Stomach smooth muscle (tissue), 2 donors: ENCODE results near the gene RAB5B.
"Not testable (repeated sequence)": the region's sequence is repeated elsewhere in the genome, so short reads cannot be mapped to it uniquely, and the experiment has no call there.

Experiments
- H3K27ac ChIP-seq: one replicate; pipeline ENCODE4 v1.7.0; 2013; ENCODE audit warnings: mild to moderate bottlenecking, low read length, inconsistent platforms
- H3K27me3 ChIP-seq, 2 donors: one replicate each; pipeline ENCODE4 v1.7.0; 2013; ENCODE audit warnings: low read length in 2 of 2; ENCODE audit not compliant: insufficient read depth in 2 of 2, control insufficient read depth in 1 of 2
- H3K36me3 ChIP-seq, 2 donors: one replicate each; pipeline ENCODE4 v1.7.0; 2013; ENCODE audit warnings: low read length in 2 of 2; ENCODE audit not compliant: control insufficient read depth in 2 of 2, insufficient read depth in 2 of 2
- H3K4me1 ChIP-seq: one replicate; pipeline ENCODE4 v1.7.0; 2013; ENCODE audit warnings: low read length; ENCODE audit not compliant: control insufficient read depth, insufficient read depth
- H3K4me3 ChIP-seq, 2 donors: one replicate each; pipeline ENCODE4 v1.7.0; 2013; ENCODE audit warnings: low read length in 2 of 2
- H3K9ac ChIP-seq, 2 donors: one replicate each; pipeline ENCODE4 v1.7.0; 2013; ENCODE audit warnings: low read length in 2 of 2, mild to moderate bottlenecking in 1 of 2
- H3K9me3 ChIP-seq, 2 donors: one replicate each; pipeline ENCODE4 v1.7.0; 2013; ENCODE audit warnings: low read length in 2 of 2; ENCODE audit not compliant: control insufficient read depth in 2 of 2
- donor health status: healthy.
- donor health status: Pancreatic carcinoma.

The RAB5B gene

DNA sequence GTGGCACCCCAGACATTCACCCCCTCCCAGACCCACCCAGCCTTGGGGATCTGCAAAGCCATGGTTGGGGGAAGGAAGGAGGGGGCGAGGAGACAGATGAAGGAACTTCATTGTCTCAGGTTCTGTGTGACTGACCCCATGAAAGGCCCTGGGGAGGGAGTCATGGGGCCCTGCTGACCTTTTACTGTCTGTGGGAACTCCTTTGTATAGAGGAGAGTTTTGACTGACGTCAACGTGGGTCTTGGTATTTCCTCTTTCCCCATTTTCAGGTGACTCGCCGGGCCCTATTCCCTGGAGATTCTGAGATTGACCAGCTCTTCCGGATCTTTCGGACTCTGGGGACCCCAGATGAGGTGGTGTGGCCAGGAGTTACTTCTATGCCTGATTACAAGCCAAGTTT, 3.1 kb upstream of the RAB5B start:
- H3K27ac ChIP-seq, result no peak overlapping the region

DNA sequence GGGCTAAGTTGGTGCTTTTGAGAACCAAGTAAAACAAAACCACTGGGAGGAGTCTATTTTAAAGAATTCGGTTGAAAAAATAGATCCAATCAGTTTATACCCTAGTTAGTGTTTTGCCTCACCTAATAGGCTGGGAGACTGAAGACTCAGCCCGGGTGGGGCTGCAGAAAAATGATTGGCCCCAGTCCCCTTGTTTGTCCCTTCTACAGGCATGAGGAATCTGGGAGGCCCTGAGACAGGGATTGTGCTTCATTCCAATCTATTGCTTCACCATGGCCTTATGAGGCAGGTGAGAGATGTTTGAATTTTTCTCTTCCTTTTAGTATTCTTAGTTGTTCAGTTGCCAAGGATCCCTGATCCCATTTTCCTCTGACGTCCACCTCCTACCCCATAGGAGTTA, 1.8 kb upstream of the RAB5B start:
- H3K4me3 ChIP-seq, result peak overlapping the region in 1 of 2 donors; percentile 30
- peak overlapping the region in 1 of 2 donors; percentile 71 for H3K9ac ChIP-seq
- peaks cover 22% of the 10 kb centered on the region for H3K4me1 ChIP-seq
- H3K27ac ChIP-seq, result peak overlapping the region; percentile 90
- peaks cover 0 to 2% of the 10 kb centered on the region in 2 donors for H3K36me3 ChIP-seq
- no peaks in the 10 kb centered on the region for H3K27me3 ChIP-seq
- H3K9me3 ChIP-seq, result no peaks in the 10 kb centered on the region

More for the DNA sequence above, 3.1 kb upstream of the RAB5B start:
- Histone ChIP-seq H3K9ac (no peak overlapping the region), H3K36me3 (peaks cover 0 to 2% of the 10 kb centered on the region in 2 donors), H3K4me1 (peaks cover 26% of the 10 kb centered on the region), H3K27me3 (no peaks in the 10 kb centered on the region), H3K9me3 (no peaks in the 10 kb centered on the region), H3K4me3 (no peak overlapping the region)

- peaks cover 18% of the 10 kb centered on the region for H3K4me1 ChIP-seq
- no peaks in the 10 kb centered on the region for H3K9me3 ChIP-seq
- H3K36me3 ChIP-seq, result peaks cover 0 to 2% of the 10 kb centered on the region in 2 donors
- H3K4me3 ChIP-seq, result peak overlapping the region; percentile 76 to 90
- peak overlapping the region; percentile 90 for H3K27ac ChIP-seq
- peak overlapping the region; percentile 71 to 86 for H3K9ac ChIP-seq
- H3K27me3 ChIP-seq, result no peaks in the 10 kb centered on the region
Measured at GRCh38 chr12:55972456-55972855, 1.4 kb upstream of the RAB5B start.

DNA sequence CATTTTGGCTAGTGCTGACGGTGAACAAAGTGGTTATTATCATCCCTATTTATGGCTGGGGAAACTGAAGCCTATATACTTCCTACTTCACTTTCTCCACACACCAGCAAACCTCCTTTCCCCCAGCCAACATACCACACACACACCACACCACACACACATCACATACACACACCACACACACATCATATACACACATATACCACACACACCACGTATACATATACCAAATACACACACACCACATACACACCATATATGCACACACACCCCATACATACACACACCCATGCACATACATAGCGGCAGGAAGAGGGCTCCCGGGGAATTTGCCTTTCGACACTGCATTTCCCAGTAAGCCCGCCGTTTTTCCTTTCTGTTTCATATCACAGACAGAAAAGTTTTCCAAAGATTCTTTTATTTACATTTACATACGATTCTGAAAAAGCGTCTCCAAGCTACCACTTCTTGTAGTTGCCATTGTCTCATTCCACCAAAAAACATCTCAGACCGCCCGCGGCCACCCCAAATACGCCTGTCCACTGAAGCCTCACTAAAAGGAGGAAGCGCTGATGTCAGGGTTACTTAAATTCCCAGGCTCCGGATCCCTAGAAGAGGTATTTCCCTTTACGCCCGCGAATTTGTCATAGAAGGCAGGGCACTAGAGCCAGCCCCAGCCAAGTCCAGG, 823 bp upstream of the RAB5B start:
- no peaks in the 10 kb centered on the region for H3K9me3 ChIP-seq
- peak overlapping the region; percentile 90 for H3K27ac ChIP-seq
- peaks cover 15% of the 10 kb centered on the region for H3K4me1 ChIP-seq
- peak overlapping the region; percentile 71 to 86 for H3K9ac ChIP-seq
- peaks cover 0 to 2% of the 10 kb centered on the region in 2 donors for H3K36me3 ChIP-seq
- H3K27me3 ChIP-seq, result no peaks in the 10 kb centered on the region
- peak overlapping the region; percentile 76 to 90 for H3K4me3 ChIP-seq

DNA sequence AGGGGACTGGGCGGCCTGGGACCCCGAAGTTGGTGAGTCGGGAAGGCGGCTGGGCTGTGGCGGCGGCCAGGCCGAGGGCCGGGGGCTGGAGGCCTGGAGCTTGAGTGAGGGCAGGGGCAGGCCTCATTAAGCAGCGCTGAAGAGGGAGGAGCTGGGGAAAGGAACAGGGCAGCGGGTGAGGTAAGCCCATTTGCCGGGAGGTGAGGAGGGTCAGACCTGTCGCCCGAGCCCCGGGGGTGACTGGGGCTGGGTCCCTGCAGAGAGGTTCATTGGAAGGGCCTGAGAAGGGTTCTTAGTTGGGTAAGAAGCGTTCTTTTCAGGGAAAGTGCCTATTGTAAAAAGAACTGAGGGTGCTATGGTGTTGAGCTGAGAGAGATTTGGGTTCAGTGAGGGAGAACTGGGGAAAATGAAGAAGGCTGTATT, 441 bp downstream of the RAB5B start:
- Histone ChIP-seq H3K27me3 (no peaks in the 10 kb centered on the region), H3K4me1 (peaks cover 15% of the 10 kb centered on the region), H3K9ac (peak overlapping the region; percentile 94 to 98), H3K36me3 (peaks cover 0 to 4% of the 10 kb centered on the region in 2 donors), H3K9me3 (no peaks in the 10 kb centered on the region), H3K27ac (peak overlapping the region; percentile 94), H3K4me3 (peak overlapping the region; percentile 77 to 90)

- no peaks in the 10 kb centered on the region for H3K9me3 ChIP-seq
- no peaks in the 10 kb centered on the region for H3K27me3 ChIP-seq
- H3K27ac ChIP-seq, result no peak overlapping the region
- no peak overlapping the region for H3K9ac ChIP-seq
- H3K36me3 ChIP-seq, result peaks cover 3 to 4% of the 10 kb centered on the region in 2 donors
- peaks cover 15% of the 10 kb centered on the region for H3K4me1 ChIP-seq
- H3K4me3 ChIP-seq, result no peak overlapping the region
Measured at GRCh38 chr12:55978393-55978792, 4.5 kb downstream of the RAB5B start.

DNA sequence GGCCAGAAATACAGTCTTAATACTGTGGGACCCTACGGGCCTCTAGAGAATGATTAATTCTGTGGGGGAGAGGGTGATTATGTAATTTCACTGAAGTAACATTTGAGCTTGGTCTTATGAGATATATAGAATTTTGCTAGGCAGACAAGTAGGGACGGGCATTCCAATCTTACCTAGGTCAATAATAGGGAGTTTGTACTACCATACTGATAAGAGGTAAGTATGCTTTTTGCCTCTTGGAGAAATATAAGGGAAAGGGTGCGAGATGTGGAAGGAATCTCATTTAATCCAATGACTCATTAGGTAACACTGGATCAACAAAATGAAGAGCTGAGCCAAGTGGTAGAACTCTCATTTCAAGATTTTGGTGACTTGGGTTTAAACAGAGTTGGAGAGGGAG, 5.2 kb downstream of the RAB5B start:
- H3K4me3 ChIP-seq, result no peak overlapping the region
- no peak overlapping the region for H3K9ac ChIP-seq
- H3K9me3 ChIP-seq, result no peaks in the 10 kb centered on the region
- H3K27ac ChIP-seq, result no peak overlapping the region
- peaks cover 15% of the 10 kb centered on the region for H3K4me1 ChIP-seq
- no peaks in the 10 kb centered on the region for H3K27me3 ChIP-seq
- H3K36me3 ChIP-seq, result peaks cover 4 to 6% of the 10 kb centered on the region in 2 donors

- not testable (repeated sequence) for H3K9me3 ChIP-seq, H3K4me1 ChIP-seq, H3K9ac ChIP-seq, H3K27ac ChIP-seq, H3K27me3 ChIP-seq, H3K4me3 ChIP-seq
- peaks cover 5 to 17% of the 10 kb centered on the region in 2 donors for H3K36me3 ChIP-seq
Measured at GRCh38 chr12:55981882-55982281, 8.0 kb downstream of the RAB5B start.

DNA sequence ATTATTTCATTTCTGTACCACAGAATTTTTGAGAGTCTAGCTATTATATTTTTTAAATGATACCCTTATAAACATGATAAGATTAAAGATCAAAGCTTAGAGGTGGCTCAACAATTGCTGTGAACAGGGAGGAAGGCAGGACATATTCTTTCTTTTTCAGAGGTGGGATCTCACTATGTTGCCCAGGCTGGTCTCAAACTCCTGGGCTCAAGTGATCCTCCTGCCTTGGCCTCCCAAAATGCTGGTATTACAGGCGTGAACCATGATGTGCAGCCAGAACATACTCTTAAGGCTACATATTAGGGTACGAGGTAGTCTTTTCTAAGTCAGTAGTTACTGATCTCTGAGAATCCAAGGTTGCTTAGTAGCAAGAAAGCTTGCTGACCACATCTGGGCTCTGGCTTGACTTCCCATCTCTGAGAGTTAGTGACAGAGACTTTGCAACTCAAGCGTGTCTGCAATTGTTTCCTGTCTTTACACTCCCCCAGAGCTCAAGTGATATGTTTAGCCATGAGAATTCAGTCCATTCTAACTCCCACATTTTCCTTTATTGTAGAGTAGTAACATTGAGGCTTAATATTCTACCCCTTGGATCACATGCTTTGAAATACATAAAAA, 8.6 kb downstream of the RAB5B start:
- peaks cover 5 to 19% of the 10 kb centered on the region in 2 donors for H3K36me3 ChIP-seq
- no peaks in the 10 kb centered on the region for H3K4me1 ChIP-seq
- no peak overlapping the region for H3K27ac ChIP-seq
- H3K9ac ChIP-seq, result no peak overlapping the region
- no peaks in the 10 kb centered on the region for H3K9me3 ChIP-seq
- no peaks in the 10 kb centered on the region for H3K27me3 ChIP-seq
- H3K4me3 ChIP-seq, result no peak overlapping the region

- Histone ChIP-seq H3K4me3 (no peak overlapping the region), H3K9me3 (no peaks in the 10 kb centered on the region), H3K36me3 (peaks cover 5 to 19% of the 10 kb centered on the region in 2 donors)
Measured at GRCh38 chr12:55983232-55983842, 9.5 kb downstream of the RAB5B start.

More at GRCh38 chr12:55983232-55983842, 9.5 kb downstream of the RAB5B start:
- no peaks in the 10 kb centered on the region for H3K4me1 ChIP-seq
- H3K27me3 ChIP-seq, result no peaks in the 10 kb centered on the region
- no peak overlapping the region for H3K9ac ChIP-seq
- H3K27ac ChIP-seq, result no peak overlapping the region
